ENCODE data around the gene HAUS2.

The HAUS2 gene

GRCh38 chr15:42611532-42611931, 62.9 kb downstream of the HAUS2 start:
- DNase-seq, result no peak

DNA sequence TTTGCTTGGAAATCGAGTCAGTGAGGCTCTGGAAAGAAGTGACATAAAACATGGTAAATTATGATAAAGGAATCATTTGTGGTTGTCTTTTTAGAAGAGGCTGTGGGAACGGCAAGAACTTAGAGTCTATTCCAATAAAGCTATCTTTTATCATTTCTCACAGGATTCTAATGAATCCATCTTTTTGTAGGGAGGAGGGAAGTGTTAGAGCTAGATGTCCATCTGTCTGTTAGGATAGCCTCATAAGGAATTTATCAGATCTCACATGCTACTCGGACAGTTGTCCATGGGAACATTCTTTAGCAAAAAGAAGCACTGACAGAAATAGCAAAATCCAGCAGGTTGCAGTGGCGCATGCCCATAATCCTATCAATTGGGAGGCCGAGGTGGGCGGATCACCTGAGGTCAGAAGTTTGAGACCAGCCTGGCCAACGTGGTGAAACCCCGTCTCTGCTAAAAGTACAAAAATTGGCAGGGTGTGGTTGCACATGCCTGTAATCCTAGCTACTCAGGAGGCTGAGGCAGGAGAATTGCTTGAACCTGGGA, 63.8 kb downstream of the HAUS2 start:
- DNase-seq, result no peak

DNA sequence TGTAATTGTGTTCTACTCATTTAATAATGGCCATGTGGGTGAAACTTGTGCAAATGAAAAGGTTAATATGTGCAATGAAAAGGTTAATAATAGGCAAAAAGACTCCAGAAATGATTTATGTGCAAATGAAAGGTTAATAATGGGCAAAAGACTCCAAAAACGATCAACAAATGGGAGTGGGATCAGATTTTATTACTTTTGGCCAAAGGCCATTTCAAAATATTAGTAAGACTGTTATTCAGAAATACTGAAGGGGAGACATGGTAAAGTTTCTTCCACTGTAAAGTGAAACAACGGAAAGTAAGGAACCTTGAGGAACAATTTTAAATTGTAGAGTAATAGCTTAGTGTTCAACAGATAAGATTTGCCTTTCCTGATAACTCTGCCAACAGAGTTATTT, 67.5 kb downstream of the HAUS2 start:
- no peak for DNase-seq

Measured in T-helper 9 cell (primary cell).